GM21825 (cell line): Measurements from ENCODE around the gene RERE.
A peak's percentile ranks its signal among the peaks of the same experiment; 100 is the strongest.
"Not testable (repeated sequence)": the region's sequence is repeated elsewhere in the genome, so short reads cannot be mapped to it uniquely, and the experiment has no call there.

Experiments
- ATAC-seq: cut with Tn5 transposase; IDR thresholded peaks from one replicate; pipeline ENCODE4 v1.9.1; 2021; ENCODE audit warnings: mild to moderate bottlenecking, moderate library complexity; ENCODE audit not compliant: unreplicated experiment

Gene RERE

DNA sequence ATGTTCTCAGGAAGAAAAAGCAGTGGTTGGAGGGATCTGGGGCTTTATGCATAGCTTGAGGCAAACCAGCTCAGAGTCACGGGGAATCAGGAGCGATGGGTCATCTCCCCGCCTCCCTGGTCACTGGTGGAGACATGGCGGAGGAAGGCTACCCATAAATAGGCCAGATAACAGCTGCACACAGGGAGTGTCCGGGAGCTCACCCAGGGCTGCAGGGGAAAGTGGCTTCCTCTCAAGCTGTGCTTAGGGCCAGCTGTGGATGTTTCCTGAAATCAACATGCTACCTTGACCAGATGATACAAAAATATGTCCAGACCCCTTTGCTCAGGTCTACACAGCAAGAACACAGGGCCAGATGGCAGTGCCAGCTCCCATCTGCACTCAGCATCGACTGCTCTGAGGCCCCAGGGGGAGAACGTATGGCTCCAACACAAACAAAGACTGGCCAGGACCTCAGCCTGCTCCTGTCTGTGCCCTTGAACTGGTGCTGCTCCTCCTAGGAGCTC is 27.1 kb upstream of the RERE start:
- no peak for ATAC-seq

DNA sequence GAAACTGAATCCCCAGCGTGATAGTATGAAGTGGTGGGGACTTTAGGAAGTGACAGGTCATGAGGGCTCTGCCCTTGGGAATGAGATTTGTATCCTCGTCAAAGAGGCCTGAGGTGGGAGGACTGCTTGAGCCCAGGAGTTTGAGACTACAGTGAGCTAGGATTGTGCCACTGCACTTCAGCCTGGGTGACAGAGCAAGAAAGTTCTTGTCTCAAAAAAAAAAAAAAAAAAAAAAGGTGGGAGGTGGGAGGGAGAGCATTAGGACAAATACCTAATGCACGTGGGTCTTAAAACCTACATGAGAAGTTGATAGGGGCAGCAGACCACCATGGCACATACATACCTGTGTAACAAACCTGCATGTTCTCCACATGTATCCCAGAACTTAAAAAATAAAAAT is 24.0 kb upstream of the RERE start:
- ATAC-seq, result no peak

DNA sequence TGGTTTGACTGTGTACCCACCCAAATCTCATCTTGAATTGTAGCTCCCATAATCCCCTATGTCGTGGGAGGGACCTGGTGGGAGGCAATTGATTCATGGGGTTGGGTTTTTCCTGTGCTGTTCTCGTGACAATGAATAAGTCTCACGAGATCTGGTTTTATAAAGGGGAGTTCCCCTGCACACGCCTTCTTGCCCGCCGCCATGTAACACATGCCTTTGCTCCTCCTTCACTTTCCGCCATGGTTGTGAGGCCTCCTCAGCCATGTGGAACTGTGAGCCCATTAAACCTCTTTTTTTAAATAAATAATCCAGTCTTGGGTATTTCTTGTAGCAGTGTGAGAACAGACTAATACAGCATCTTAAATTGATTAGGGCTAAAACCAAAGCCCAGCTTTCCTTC is 22.6 kb upstream of the RERE start:
- ATAC-seq, result no peak

DNA sequence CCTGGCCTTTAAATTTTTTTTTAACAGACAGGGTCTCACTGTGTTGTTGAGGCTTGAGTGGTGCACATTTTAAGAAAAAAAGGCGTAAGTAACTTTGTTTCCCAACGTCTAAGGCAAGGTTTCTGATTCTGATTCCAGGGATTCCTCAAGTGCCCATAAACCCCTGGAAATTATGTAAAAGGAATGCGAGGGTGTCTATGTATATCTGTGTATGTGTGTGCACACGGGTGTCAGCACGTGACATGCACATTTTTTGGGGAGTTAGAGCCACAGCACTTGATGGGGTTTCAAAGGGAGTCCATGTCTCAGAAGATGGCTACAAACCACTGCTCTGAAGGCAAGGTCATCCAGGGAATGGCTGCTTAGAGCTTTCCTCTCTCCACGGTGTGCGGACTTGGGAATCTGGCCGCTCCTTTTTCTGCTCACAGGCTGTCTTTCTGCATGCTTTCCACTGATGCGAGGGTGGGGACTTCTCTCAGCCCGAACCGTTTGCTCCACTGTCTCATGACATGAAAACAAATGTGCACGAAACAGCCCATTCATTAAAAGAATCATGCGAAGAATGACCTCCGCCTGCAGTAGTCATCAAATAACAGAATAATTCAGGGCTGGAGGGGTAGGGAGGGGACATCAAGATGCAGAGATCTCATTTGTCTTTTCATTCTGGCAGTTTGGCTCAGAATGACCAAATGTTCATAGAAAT is 18.7 kb upstream of the RERE start:
- no peak for ATAC-seq

GRCh38 chr1:8831340-8831739 is 13.9 kb upstream of the RERE start:
- ATAC-seq, result no peak

- ATAC-seq, result not testable (repeated sequence)
Observed at GRCh38 chr1:8830732-8831131, 13.3 kb upstream of the RERE start.

GRCh38 chr1:8825985-8826481 is 8.6 kb upstream of the RERE start:
- ATAC-seq, result no peak

GRCh38 chr1:8823295-8823664 is 5.8 kb upstream of the RERE start:
- ATAC-seq, result no peak

DNA sequence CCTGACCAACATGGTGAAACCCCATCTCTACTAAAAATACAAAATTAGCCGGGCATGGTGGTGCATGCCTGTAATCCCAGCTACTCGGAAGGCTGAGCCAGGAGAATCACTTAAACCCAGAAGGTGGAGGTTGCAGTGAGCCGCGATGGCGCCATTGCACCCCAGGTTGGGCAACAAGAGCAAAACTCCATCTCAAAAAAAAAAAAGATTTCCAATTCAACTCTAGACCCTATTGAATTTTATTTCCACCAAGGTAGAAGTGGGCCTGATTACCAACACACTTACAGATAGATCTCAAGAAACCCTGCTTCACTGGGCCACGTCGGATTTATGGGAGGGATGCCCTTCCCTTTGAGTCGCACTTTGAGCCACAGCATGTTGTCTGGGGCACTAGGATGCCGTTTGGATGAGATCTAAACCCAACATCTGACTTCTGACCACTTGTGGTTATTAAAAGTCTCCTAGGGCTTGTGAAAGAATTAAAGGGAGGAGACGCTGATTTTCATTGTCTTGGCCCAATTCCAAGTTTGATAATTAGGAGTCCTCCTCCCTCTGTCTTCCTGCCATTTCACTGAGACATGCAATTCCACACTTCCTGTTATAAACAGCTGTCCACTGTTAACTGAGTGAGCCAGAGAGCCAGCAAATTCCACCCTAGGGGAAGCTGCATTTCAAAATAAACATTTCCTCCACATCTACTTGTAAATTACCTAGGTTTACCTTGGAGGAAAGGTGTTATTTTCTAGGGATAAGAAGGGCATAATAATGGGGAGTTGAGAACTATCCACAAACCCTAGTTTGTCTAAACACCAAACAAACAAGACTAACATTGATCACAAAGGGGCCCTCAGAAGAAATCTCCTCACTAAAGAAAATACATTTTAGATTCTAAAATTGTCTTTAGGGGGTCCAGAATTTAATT is 5.2 kb upstream of the RERE start:
- no peak for ATAC-seq

DNA sequence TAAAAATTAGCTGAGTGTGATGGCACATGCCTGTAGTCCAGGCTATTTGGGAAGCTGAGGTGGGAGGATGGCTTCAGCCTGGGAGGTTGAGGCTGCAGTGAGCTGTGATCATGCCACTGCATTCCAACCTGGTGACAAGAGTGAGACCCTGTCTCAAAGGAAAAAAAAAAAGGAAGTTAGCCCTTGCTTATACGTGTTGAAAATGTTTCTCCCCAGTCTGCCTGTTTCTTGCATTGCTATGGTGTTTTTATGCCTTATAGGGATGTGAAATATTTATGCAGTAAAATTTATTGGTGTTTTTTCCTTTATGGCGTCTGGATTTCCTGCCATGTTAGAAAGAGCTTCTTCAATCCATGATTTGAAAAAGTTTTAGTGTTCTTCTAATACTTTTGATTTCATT is 3.6 kb upstream of the RERE start:
- ATAC-seq, result no peak

GRCh38 chr1:8818789-8819188 is 1.3 kb upstream of the RERE start:
- ATAC-seq, result not testable (repeated sequence)

GRCh38 chr1:8818325-8818775 is 910 bp upstream of the RERE start:
- no peak for ATAC-seq

- ATAC-seq, result peak; percentile 28
Observed at GRCh38 chr1:8816831-8817411, 519 bp downstream of the RERE start.

DNA sequence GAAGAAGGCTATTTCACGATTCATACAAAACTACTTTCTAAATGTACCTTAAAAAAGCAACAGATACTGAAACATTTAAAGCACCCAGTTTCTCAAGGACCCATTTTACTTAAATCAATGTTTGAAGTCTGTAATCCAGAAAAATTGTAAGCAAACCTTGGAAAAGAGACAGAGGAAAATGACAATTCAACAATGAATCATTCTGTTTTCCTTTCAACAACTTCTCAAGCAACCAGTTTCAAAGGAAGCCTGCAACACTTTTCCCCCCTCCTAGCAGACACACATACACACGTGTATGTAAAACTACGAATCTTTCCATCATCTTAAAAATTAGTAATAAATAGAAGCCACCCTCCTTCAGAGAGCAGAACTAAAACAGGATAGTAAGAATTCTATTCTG is 1.2 kb downstream of the RERE start:
- ATAC-seq, result no peak

- no peak for ATAC-seq
Observed at GRCh38 chr1:8815582-8816151, 1.8 kb downstream of the RERE start.

DNA sequence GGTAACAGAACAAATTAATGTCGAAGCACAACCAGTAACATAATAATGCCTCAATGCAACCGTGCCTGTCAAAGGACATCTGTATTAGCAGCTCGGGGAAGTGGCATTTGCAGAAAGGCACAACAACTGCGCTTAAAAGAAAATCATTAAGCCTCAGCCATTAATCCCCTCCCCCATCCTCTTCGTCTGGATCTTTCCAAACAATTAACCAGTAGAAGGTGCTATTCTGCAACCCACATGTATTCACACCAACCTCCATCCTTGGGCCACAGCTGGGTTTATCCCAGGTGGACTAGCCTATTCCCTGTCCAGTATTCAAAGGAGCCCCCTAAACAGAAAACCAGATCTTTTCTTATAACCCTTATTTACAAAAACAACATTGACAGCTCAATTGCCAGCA is 2.6 kb downstream of the RERE start:
- ATAC-seq, result no peak

GRCh38 chr1:8813991-8814390 is 3.4 kb downstream of the RERE start:
- ATAC-seq, result no peak

GRCh38 chr1:8813016-8813763 is 4.2 kb downstream of the RERE start:
- ATAC-seq, result no peak

- no peak for ATAC-seq
Observed at GRCh38 chr1:8812081-8812480, 5.4 kb downstream of the RERE start.

DNA sequence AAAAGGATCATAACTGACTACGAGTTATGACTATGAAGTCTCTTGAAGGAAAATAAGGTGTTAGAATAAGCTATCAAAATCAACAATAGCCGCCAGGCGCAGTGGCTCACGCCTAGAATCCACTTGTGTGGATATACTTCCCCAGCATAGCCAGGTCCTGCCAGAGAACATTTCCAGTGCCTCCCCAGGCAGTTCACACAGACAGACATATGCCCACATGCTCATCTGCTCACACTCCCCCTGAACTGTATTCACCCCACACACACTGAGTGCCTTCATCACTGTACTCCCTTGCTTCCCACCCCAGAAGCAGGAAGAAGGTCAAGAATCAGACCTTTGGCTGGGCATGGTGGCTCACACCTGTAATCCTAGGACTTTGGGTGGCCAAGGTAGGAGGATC is 6.5 kb downstream of the RERE start:
- ATAC-seq, result no peak
